ENCODE results near the gene C4orf54.

Gene C4orf54

DNA sequence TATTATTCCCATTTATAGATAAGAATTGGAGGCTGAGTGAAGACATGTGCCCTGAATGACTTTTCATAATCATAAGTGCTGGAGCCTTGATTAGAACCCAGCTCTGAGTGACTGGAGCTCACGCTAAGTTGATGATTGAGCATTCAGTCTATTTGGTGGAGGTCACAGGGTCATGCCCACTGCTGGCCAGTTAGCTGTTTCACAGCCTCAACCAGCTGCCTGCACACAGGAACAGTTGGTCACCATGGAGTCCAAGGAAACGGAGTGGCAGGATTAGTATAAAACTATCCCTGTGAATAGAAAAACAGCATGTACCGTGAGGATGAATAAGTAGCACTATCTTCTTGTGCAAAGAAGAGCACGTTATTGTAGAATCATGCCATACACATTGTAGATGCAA lies 1.0 kb upstream of the C4orf54 start:
- H3K27ac ChIP-seq (ENCODE audit: low read length), result no peak overlapping the region
- no peaks in the 10 kb centered on the region for H3K9me2 ChIP-seq (replicated peaks; ENCODE audit: insufficient read depth, low read length)
- H3K4me2 ChIP-seq (ENCODE audit: low read depth, low read length), result no peak overlapping the region
- H3K36me3 ChIP-seq (replicated peaks; ENCODE audit: insufficient read depth, low read length), result no peaks in the 10 kb centered on the region
- no peaks in the 10 kb centered on the region for H3K79me2 ChIP-seq (ENCODE audit: low read length)
- DNase-seq, result no peak
- H2AFZ ChIP-seq (ENCODE audit: low read length), result no peak overlapping the region
- H3K9ac ChIP-seq (ENCODE audit: low read length), result no peak overlapping the region
- H3K4me1 ChIP-seq (ENCODE audit: low read length), result no peaks in the 10 kb centered on the region
- H3K9me3 ChIP-seq (replicated peaks; ENCODE audit: insufficient read depth, low read length), result no peaks in the 10 kb centered on the region
- no peaks in the 10 kb centered on the region for H3F3A ChIP-seq (ENCODE audit: insufficient read depth, low read length)
- H4K20me1 ChIP-seq (ENCODE audit: insufficient read depth, low read length), result no peaks in the 10 kb centered on the region
- H3K27me3 ChIP-seq (replicated peaks; ENCODE audit: insufficient read depth, low read length), result no peaks in the 10 kb centered on the region
- TF ChIP-seq CTCF (IDR thresholded peaks at IDR 0.05; ENCODE audit: low read length) (no peak), EZH2 (optimal IDR thresholded peaks at IDR 0.05; ENCODE audit: low read depth, low read length) (no peak), EZH2phosphoT487 (IDR thresholded peaks at IDR 0.05; ENCODE audit: low read length) (no peak)
- H3K4me3 ChIP-seq (ENCODE audit: low read length), result no peak overlapping the region

- H3K4me3 ChIP-seq (ENCODE audit: low read length), result no peak overlapping the region
- no peak for DNase-seq
- no peak overlapping the region for H3K9ac ChIP-seq (ENCODE audit: low read length)
- no peak overlapping the region for H3K27ac ChIP-seq (ENCODE audit: low read length)
- H4K20me1 ChIP-seq (ENCODE audit: insufficient read depth, low read length), result no peaks in the 10 kb centered on the region
- no peaks in the 10 kb centered on the region for H3K4me1 ChIP-seq (ENCODE audit: low read length)
- H3K27me3 ChIP-seq (replicated peaks; ENCODE audit: insufficient read depth, low read length), result no peaks in the 10 kb centered on the region
- no peaks in the 10 kb centered on the region for H3F3A ChIP-seq (ENCODE audit: insufficient read depth, low read length)
- no peak overlapping the region for H3K4me2 ChIP-seq (ENCODE audit: low read depth, low read length)
- no peaks in the 10 kb centered on the region for H3K9me3 ChIP-seq (replicated peaks; ENCODE audit: insufficient read depth, low read length)
- H3K79me2 ChIP-seq (ENCODE audit: low read length), result no peaks in the 10 kb centered on the region
- TF ChIP-seq EZH2 (optimal IDR thresholded peaks at IDR 0.05; ENCODE audit: low read depth, low read length) (no peak), CTCF (IDR thresholded peaks at IDR 0.05; ENCODE audit: low read length) (no peak), EZH2phosphoT487 (IDR thresholded peaks at IDR 0.05; ENCODE audit: low read length) (no peak)
- H2AFZ ChIP-seq (ENCODE audit: low read length), result no peak overlapping the region
- H3K9me2 ChIP-seq (replicated peaks; ENCODE audit: insufficient read depth, low read length), result no peaks in the 10 kb centered on the region
- no peaks in the 10 kb centered on the region for H3K36me3 ChIP-seq (replicated peaks; ENCODE audit: insufficient read depth, low read length)
These were observed 2.1 kb downstream of the C4orf54 start for GRCh38 chr4:99655308-99656081.

DNA sequence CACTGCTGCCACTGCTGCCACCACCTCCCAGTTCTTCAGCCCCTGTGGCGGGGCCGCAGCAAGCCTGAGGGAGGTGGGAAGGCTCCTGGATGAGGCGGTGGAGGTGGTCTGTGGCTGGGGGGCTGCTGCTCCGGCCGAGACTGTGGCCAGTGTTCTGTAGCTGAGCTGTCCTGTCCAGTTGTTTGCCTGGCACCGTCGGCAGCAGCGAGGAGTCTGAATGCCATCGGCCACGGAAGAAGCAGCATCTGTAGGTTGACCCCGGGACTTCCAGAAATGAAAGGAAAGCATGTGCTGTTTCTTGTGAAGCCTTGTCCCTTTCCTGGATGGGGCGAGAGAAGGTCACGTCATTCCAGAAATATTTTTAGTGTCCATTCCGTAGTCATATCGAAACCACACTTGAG lies 3.3 kb downstream of the C4orf54 start:
- Histone ChIP-seq H3K9ac (ENCODE audit: low read length) (no peak overlapping the region), H3K9me2 (replicated peaks; ENCODE audit: insufficient read depth, low read length) (no peaks in the 10 kb centered on the region), H3K4me3 (ENCODE audit: low read length) (no peak overlapping the region), H3K4me1 (ENCODE audit: low read length) (no peaks in the 10 kb centered on the region), H4K20me1 (ENCODE audit: insufficient read depth, low read length) (no peaks in the 10 kb centered on the region), H3K9me3 (replicated peaks; ENCODE audit: insufficient read depth, low read length) (no peaks in the 10 kb centered on the region), H2AFZ (ENCODE audit: low read length) (no peak overlapping the region), H3K4me2 (ENCODE audit: low read depth, low read length) (no peak overlapping the region), H3F3A (ENCODE audit: insufficient read depth, low read length) (no peaks in the 10 kb centered on the region), H3K79me2 (ENCODE audit: low read length) (no peaks in the 10 kb centered on the region), H3K27me3 (replicated peaks; ENCODE audit: insufficient read depth, low read length) (no peaks in the 10 kb centered on the region), H3K36me3 (replicated peaks; ENCODE audit: insufficient read depth, low read length) (no peaks in the 10 kb centered on the region), H3K27ac (ENCODE audit: low read length) (no peak overlapping the region)
- TF ChIP-seq EZH2 (optimal IDR thresholded peaks at IDR 0.05; ENCODE audit: low read depth, low read length) (no peak), EZH2phosphoT487 (IDR thresholded peaks at IDR 0.05; ENCODE audit: low read length) (no peak), CTCF (IDR thresholded peaks at IDR 0.05; ENCODE audit: low read length) (no peak)
- no peak for DNase-seq

Data from MM.1S (cell line).